Common myeloid progenitor, CD34-positive (primary cell): Measurements from ENCODE around the gene NACC1.

Experiments used
- CTCF ChIA-PET: fragments of 350-600 bp; sonication (Branson Sonifier 250); formaldehyde crosslinking; loops from one replicate; lab custom pipeline; 2021; ENCODE audit warnings: antibody characterized with exemption; lab: Charles Lee
- POLR2A ChIA-PET: fragments of 350-600 bp; sonication (Branson Sonifier 250); formaldehyde crosslinking; loops from one replicate; lab custom pipeline; 2021; ENCODE audit warnings: antibody characterized with exemption; lab: Charles Lee
- DNase-seq, 3 donors: peaks; one replicate each; pipeline versions ENCODE4 v3.0.0 to v3.0.0-alpha.2; 2013
- H3K27ac ChIP-seq, 2 experiments: 1 replicate in 1 of 2; 2 replicates in 1 of 2; pipeline ENCODE4 v1.7.0; 2013; ENCODE audit warnings: inconsistent platforms in 2 of 2, low read length in 2 of 2, mild to moderate bottlenecking in 2 of 2, low read depth in 1 of 2, moderate library complexity in 1 of 2; ENCODE audit not compliant: severe bottlenecking in 2 of 2, insufficient read depth in 1 of 2, poor library complexity in 1 of 2
- H3K27me3 ChIP-seq, 5 experiments: replicated peaks in 2 of 5; 1 replicate in 3 of 5; 2 replicates in 2 of 5; pipeline versions ENCODE4 v1.6.1 to v1.7.0; 2013; ENCODE audit warnings: low read length in 4 of 5, mild to moderate bottlenecking in 2 of 5, moderate library complexity in 2 of 5, inconsistent platforms in 1 of 5; ENCODE audit not compliant: insufficient read depth in 5 of 5, control insufficient read depth in 4 of 5
- H3K36me3 ChIP-seq, 4 experiments: 1 replicate in 2 of 4; 2 replicates in 2 of 4; pipeline versions ENCODE4 v1.6.1 to v1.7.0; 2013; ENCODE audit warnings: low read length in 3 of 4, control low read depth in 1 of 4, mild to moderate bottlenecking in 1 of 4; ENCODE audit not compliant: control insufficient read depth in 4 of 4, insufficient read depth in 4 of 4
- H3K4me1 ChIP-seq, 4 experiments: 1 replicate in 3 of 4; 2 replicates in 1 of 4; pipeline versions ENCODE4 v1.6.1 to v1.7.1; 2013; ENCODE audit warnings: low read length in 3 of 4, mild to moderate bottlenecking in 3 of 4, control low read depth in 1 of 4, inconsistent platforms in 1 of 4, moderate library complexity in 1 of 4; ENCODE audit not compliant: control insufficient read depth in 4 of 4, insufficient read depth in 4 of 4; ENCODE audit errors: control extremely low read depth in 1 of 4
- H3K4me3 ChIP-seq, 7 experiments: 1 replicate in 4 of 7; 2 replicates in 3 of 7; pipeline versions ENCODE4 v1.5.1 to v1.7.0; 2013; ENCODE audit warnings: mild to moderate bottlenecking in 7 of 7, low read length in 6 of 7, moderate library complexity in 6 of 7, inconsistent platforms in 2 of 7, low read depth in 2 of 7, control low read depth in 1 of 7; ENCODE audit not compliant: insufficient read depth in 4 of 7, control insufficient read depth in 1 of 7; ENCODE audit errors: extremely low read depth in 1 of 7
- H3K9me3 ChIP-seq, 5 experiments: 1 replicate in 4 of 5; 2 replicates in 1 of 5; pipeline versions ENCODE4 v1.6.1 to v1.7.1; 2013; ENCODE audit warnings: low read length in 4 of 5, mild to moderate bottlenecking in 2 of 5, inconsistent platforms in 1 of 5, low read depth in 1 of 5, moderate library complexity in 1 of 5; ENCODE audit not compliant: control insufficient read depth in 4 of 5, insufficient read depth in 2 of 5; ENCODE audit errors: control extremely low read depth in 1 of 5
- WGBS: methylation state at CpG from one replicate; pipeline ENCODE4 v1.1.5; 2013; ENCODE audit not compliant: insufficient coverage; 5-methylcytosine and 5-hydroxymethylcytosine counted together

The NACC1 gene

DNA sequence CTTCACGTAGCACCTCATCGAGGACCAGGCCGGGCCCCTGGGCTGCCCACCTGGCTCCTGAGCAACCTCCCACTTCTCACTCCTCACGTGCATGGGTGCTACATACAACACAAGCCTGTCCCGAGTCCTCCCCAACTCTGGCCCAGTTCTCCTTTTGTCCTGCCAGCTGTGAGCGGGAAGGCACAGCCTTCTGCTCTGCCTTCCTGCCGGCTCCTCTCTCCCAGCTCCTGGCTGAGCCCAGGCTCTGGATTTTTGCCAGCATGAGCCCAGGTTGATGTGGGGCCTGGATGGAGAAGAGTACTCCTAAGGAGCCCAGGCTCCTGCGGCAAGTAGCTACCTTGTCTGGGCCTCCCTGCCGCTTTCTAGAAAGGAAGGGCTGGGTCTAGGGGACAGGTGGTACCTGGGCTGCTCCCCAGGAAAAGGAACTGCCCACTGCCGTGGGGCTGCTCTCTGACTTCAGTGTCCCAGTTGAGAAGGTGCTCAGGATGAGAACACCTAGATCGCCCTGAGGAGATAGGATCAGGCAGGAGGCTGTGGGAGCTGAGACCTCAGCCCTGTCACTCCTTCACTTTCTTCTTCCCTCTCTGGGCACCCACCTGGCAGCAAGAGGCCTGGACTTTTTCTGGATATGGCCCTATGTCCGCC, 39.0 kb upstream of the NACC1 start:
- peak in 1 of 3 donors; percentile 26 for DNase-seq
- peak overlapping the region in 4 of 7 experiments; percentile 13 to 40 (median 34) for H3K4me3 ChIP-seq
- POLR2A ChIA-PET: interaction anchor here (1.4 to 1.7 kb wide), 2 partner anchors 12 to 18 kb away, joined by 3 to 5 read pairs; no protein-coding TSS in a partner anchor

DNA sequence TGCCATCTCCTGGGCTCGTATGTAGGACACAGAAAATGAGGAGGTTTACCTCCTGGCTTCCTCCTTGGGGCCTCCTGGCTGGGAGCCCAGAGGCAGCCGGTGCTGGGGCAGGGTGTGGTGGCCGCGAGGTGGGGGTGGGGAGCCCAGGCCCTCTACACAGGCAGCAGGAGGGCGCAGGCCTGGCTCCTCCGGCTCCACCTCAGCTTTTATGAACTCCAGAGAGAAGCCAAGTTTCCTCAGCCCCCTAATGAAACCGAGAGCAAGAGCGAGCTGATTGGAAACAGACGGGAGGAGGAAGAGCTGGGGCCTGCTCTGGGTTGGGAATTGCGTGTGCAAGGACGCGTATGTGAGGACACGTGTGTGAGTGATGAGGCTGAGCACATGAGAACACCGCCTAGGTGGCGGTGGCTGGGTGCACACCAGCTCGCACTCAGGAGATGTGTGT, 38.5 kb upstream of the NACC1 start:
- no peaks in the 10 kb centered on the region for H3K27me3 ChIP-seq
- H3K27ac ChIP-seq: peak overlapping the region; percentile 8 to 71
- peak in 2 of 3 donors; percentile 69 to 78 for DNase-seq
- H3K9me3 ChIP-seq: no peaks in the 10 kb centered on the region
- H3K36me3 ChIP-seq: peaks cover 0 to 11% (median 5%) of the 10 kb centered on the region in 4 experiments
- CTCF ChIA-PET: interaction anchor here (0.8 to 5.0 kb wide), 14 partner anchors 10 to 114 kb away, joined by 3 to 29 read pairs (median 4); no protein-coding TSS in a partner anchor
- H3K4me1 ChIP-seq: peaks cover 0 to 64% (median 53%) of the 10 kb centered on the region in 4 experiments
- POLR2A ChIA-PET: interaction anchor here (1.4 to 1.7 kb wide), 2 partner anchors 12 to 18 kb away, joined by 3 to 5 read pairs; no protein-coding TSS in a partner anchor
- peak overlapping the region in 4 of 7 experiments; percentile 0 to 40 (median 34) for H3K4me3 ChIP-seq
- 21% methylated on average over 16 of the region's 16 CpGs for WGBS

More for the DNA sequence above, 39.0 kb upstream of the NACC1 start:
- CTCF ChIA-PET: interaction anchor here (0.8 to 5.0 kb wide), 12 partner anchors 9 to 102 kb away, joined by 3 to 29 read pairs (median 5); no protein-coding TSS in a partner anchor
- Histone ChIP-seq H3K27ac (peak overlapping the region; percentile 8 to 71), H3K9me3 (no peaks in the 10 kb centered on the region), H3K27me3 (no peaks in the 10 kb centered on the region), H3K36me3 (peaks cover 0 to 12% (median 4%) of the 10 kb centered on the region in 4 experiments), H3K4me1 (peaks cover 0 to 62% (median 53%) of the 10 kb centered on the region in 4 experiments)
- 38% methylated on average over 9 of the region's 12 CpGs for WGBS

- no peak overlapping the region for H3K27ac ChIP-seq
- no peak overlapping the region for H3K4me3 ChIP-seq
- WGBS: 82% methylated on average over 14 of the region's 14 CpGs
- no peaks in the 10 kb centered on the region for H3K27me3 ChIP-seq
- peaks cover 0 to 8% (median 3%) of the 10 kb centered on the region in 4 experiments for H3K36me3 ChIP-seq
- peak in 2 of 3 donors; percentile 41 to 42 for DNase-seq
- H3K9me3 ChIP-seq: no peaks in the 10 kb centered on the region
- CTCF ChIA-PET: interaction anchor here (0.7 to 7.1 kb wide), 12 partner anchors 12 to 111 kb away, joined by 3 to 72 read pairs (median 6); no protein-coding TSS in a partner anchor
- H3K4me1 ChIP-seq: peaks cover 0 to 62% (median 51%) of the 10 kb centered on the region in 4 experiments
- POLR2A ChIA-PET: interaction anchor here (0.6 kb wide), 1 partner anchor 385 kb away, joined by 3 read pairs; no protein-coding TSS in a partner anchor
Observed at GRCh38 chr19:13082192-13083007, 35.7 kb upstream of the NACC1 start.

- Histone ChIP-seq H3K4me1 (peaks cover 0 to 56% (median 45%) of the 10 kb centered on the region in 4 experiments), H3K27ac (no peak overlapping the region), H3K4me3 (no peak overlapping the region), H3K36me3 (peaks cover 0 to 9% (median 3%) of the 10 kb centered on the region in 4 experiments), H3K9me3 (no peaks in the 10 kb centered on the region), H3K27me3 (no peaks in the 10 kb centered on the region)
- no peak for DNase-seq
- CTCF ChIA-PET: interaction anchor here (0.7 to 7.1 kb wide), 15 partner anchors 12 to 118 kb away, joined by 3 to 72 read pairs (median 6); no protein-coding TSS in a partner anchor
- POLR2A ChIA-PET: interaction anchor here (0.5 kb wide), 1 partner anchor 114 kb away, joined by 3 read pairs; no protein-coding TSS in a partner anchor
- 98% methylated on average over 5 of the region's 7 CpGs for WGBS
Observed at GRCh38 chr19:13083008-13083404, 35.1 kb upstream of the NACC1 start.

GRCh38 chr19:13083627-13084026, 34.4 kb upstream of the NACC1 start:
- no peak for DNase-seq
- no peaks in the 10 kb centered on the region for H3K9me3 ChIP-seq
- H3K27ac ChIP-seq: no peak overlapping the region
- 100% methylated on average over 7 of the region's 9 CpGs for WGBS
- peaks cover 0 to 9% (median 3%) of the 10 kb centered on the region in 4 experiments for H3K36me3 ChIP-seq
- H3K4me1 ChIP-seq: peaks cover 0 to 53% (median 40%) of the 10 kb centered on the region in 4 experiments
- H3K27me3 ChIP-seq: no peaks in the 10 kb centered on the region
- ChIA-PET CTCF (interaction anchor here (0.9 to 7.1 kb wide), 13 partner anchors 11 to 118 kb away, joined by 3 to 72 read pairs (median 6); no protein-coding TSS in a partner anchor), POLR2A (interaction anchor here (0.5 kb wide), 1 partner anchor 115 kb away, joined by 3 read pairs; no protein-coding TSS in a partner anchor)
- H3K4me3 ChIP-seq: no peak overlapping the region

- Histone ChIP-seq H3K4me3 (no peak overlapping the region), H3K36me3 (peaks cover 0 to 9% (median 4%) of the 10 kb centered on the region in 4 experiments), H3K27me3 (no peaks in the 10 kb centered on the region), H3K9me3 (no peaks in the 10 kb centered on the region), H3K4me1 (peaks cover 0 to 43% (median 25%) of the 10 kb centered on the region in 4 experiments), H3K27ac (no peak overlapping the region)
- no peak for DNase-seq
- POLR2A ChIA-PET: interaction anchor here (0.6 kb wide), 2 partner anchors 30 to 31 kb away, joined by 3 read pairs; no protein-coding TSS in a partner anchor
- WGBS: 26% methylated on average over 7 of the region's 7 CpGs
- CTCF ChIA-PET: interaction anchor here (0.8 to 7.1 kb wide), 10 partner anchors 9 to 120 kb away, joined by 3 to 72 read pairs (median 6); no protein-coding TSS in a partner anchor
Observed at GRCh38 chr19:13085666-13086065, 32.4 kb upstream of the NACC1 start.
